GM12892 (cell line): Measurements from ENCODE around the gene RBM20.

Experiments used
- POLR2A ChIP-seq: IDR thresholded peaks from 2 replicates; pipeline ENCODE4 v1.6.1; 2011; ENCODE audit warnings: low read depth, low read length, control low read depth
- POLR2AphosphoS5 ChIP-seq: IDR thresholded peaks from 2 replicates; pipeline ENCODE4 v1.6.1; 2011; ENCODE audit warnings: low read depth, low read length, control low read depth

GRCh38 chr10:110636932-110637557 is 7.1 kb upstream of the RBM20 start:
- TF ChIP-seq POLR2AphosphoS5 (no peak), POLR2A (no peak)
